Glutamatergic neuron (in vitro differentiated cells): ENCODE measurements around the gene MIAT. TPM values are rescaled to one million over a fixed set of nuclear protein-coding genes. Genes with fewer than 3 reads are reported as not detected.

Source experiments
- DNase-seq: peaks from one replicate; pipeline ENCODE4 v3.0.0; 2022
- H3K27ac Mint-ChIP-seq: one replicate; pipeline ENCODE4 v1.8.0; 2020; ENCODE audit warnings: mild to moderate bottlenecking, mixed read lengths, inconsistent platforms; ENCODE audit not compliant: unreplicated experiment
- H3K27me3 Mint-ChIP-seq: one replicate; pipeline ENCODE4 v1.8.0; 2020; ENCODE audit warnings: mild to moderate bottlenecking, moderate library complexity, mixed read lengths, inconsistent platforms; ENCODE audit not compliant: unreplicated experiment
- H3K36me3 Mint-ChIP-seq: one replicate; pipeline ENCODE4 v1.8.0; 2020; ENCODE audit warnings: mild to moderate bottlenecking, mixed read lengths, inconsistent platforms; ENCODE audit not compliant: unreplicated experiment
- H3K4me1 Mint-ChIP-seq: one replicate; pipeline ENCODE4 v1.8.0; 2020; ENCODE audit warnings: mild to moderate bottlenecking, low read depth, mixed read lengths, inconsistent platforms; ENCODE audit not compliant: unreplicated experiment
- H3K4me3 Mint-ChIP-seq: one replicate; pipeline ENCODE4 v1.8.0; 2020; ENCODE audit warnings: mild to moderate bottlenecking, mixed read lengths, inconsistent platforms; ENCODE audit not compliant: unreplicated experiment
- H3K9me3 Mint-ChIP-seq: one replicate; pipeline ENCODE4 v1.8.0; 2020; ENCODE audit warnings: mild to moderate bottlenecking, moderate library complexity, mixed read lengths, inconsistent platforms; ENCODE audit not compliant: unreplicated experiment
- CTCF ChIP-seq: fragments of 200-600 bp; sonication (generic); IDR thresholded peaks from one replicate; pipeline ENCODE4 v1.5.0; 2021; ENCODE audit not compliant: partially characterized antibody, unreplicated experiment
- total RNA-seq: library from RNA; stranded (reverse); fragmentation: NEBNext Ultra II Directional; extraction: Animal tissue kit (Norgen Biotek cat#: 25700); gene quantifications from one replicate; pipeline ENCODE4 v1.2.1, GENCODE V29; 2021; ENCODE audit not compliant: unreplicated experiment

MIAT gene
- total RNA-seq, 1 donor from 2014 or later: 1,100 TPM

- no peaks in the 10 kb centered on the region for H3K36me3 Mint-ChIP-seq
- no peak overlapping the region for H3K27ac Mint-ChIP-seq
- no peaks in the 10 kb centered on the region for H3K4me1 Mint-ChIP-seq
- no peaks in the 10 kb centered on the region for H3K9me3 Mint-ChIP-seq
- H3K4me3 Mint-ChIP-seq: no peak overlapping the region
- no peak for TF ChIP-seq CTCF
- DNase-seq: no peak
- H3K27me3 Mint-ChIP-seq: peaks cover 8% of the 10 kb centered on the region
Measured at GRCh38 chr22:26718488-26718887, 61.1 kb downstream of the MIAT start.

GRCh38 chr22:26718905-26719304 lies 61.5 kb downstream of the MIAT start:
- Mint-ChIP-seq H3K9me3 (no peaks in the 10 kb centered on the region), H3K36me3 (no peaks in the 10 kb centered on the region), H3K4me1 (no peaks in the 10 kb centered on the region), H3K4me3 (no peak overlapping the region), H3K27ac (no peak overlapping the region), H3K27me3 (peaks cover 8% of the 10 kb centered on the region)
- no peak for DNase-seq
- no peak for TF ChIP-seq CTCF

GRCh38 chr22:26722159-26722558 lies 64.8 kb downstream of the MIAT start:
- H3K9me3 Mint-ChIP-seq: no peaks in the 10 kb centered on the region
- H3K4me1 Mint-ChIP-seq: no peaks in the 10 kb centered on the region
- no peak for TF ChIP-seq CTCF
- peaks cover 11% of the 10 kb centered on the region for H3K27me3 Mint-ChIP-seq
- DNase-seq: no peak
- H3K27ac Mint-ChIP-seq: no peak overlapping the region
- H3K36me3 Mint-ChIP-seq: no peaks in the 10 kb centered on the region
- H3K4me3 Mint-ChIP-seq: no peak overlapping the region

GRCh38 chr22:26724414-26724813 lies 67.0 kb downstream of the MIAT start:
- Mint-ChIP-seq H3K4me3 (no peak overlapping the region), H3K27ac (no peak overlapping the region), H3K36me3 (no peaks in the 10 kb centered on the region), H3K27me3 (peaks cover 11% of the 10 kb centered on the region), H3K4me1 (no peaks in the 10 kb centered on the region), H3K9me3 (no peaks in the 10 kb centered on the region)
- TF ChIP-seq CTCF: no peak
- no peak for DNase-seq

- Mint-ChIP-seq H3K4me1 (no peaks in the 10 kb centered on the region), H3K9me3 (no peaks in the 10 kb centered on the region), H3K27ac (no peak overlapping the region), H3K27me3 (peaks cover 9% of the 10 kb centered on the region), H3K4me3 (no peak overlapping the region), H3K36me3 (no peaks in the 10 kb centered on the region)
- no peak for DNase-seq
- no peak for TF ChIP-seq CTCF
Measured at GRCh38 chr22:26725012-26725676, 67.8 kb downstream of the MIAT start.

Other genes with a start within 250 kb of the MIAT start
- 19.0 TPM for gene ASPHD2, start 228.3 kb upstream of the MIAT start, total RNA-seq
- gene HPS4, start 173.8 kb upstream of the MIAT start, total RNA-seq: 55.1 TPM
- gene SRRD, start 173.7 kb upstream of the MIAT start, total RNA-seq: 20.1 TPM
- gene TFIP11, start 145.1 kb upstream of the MIAT start, total RNA-seq: 39.9 TPM
- gene TPST2, start 67.5 kb upstream of the MIAT start, total RNA-seq: 10.6 TPM
- gene CRYBB1, start 39.6 kb upstream of the MIAT start, total RNA-seq: not detected
- gene CRYBA4, start 35.6 kb upstream of the MIAT start, total RNA-seq: not detected